Measurements from ENCODE around the gene PPM1L. TPM values are rescaled to one million over a fixed set of nuclear protein-coding genes. Genes with fewer than 3 reads are reported as not detected.

The PPM1L gene
- total RNA-seq, 1 donor from 2014 or later: 12.2 TPM

- no peak overlapping the region for H3K27ac Mint-ChIP-seq (ENCODE audit: unreplicated experiment)
- H3K4me3 Mint-ChIP-seq (ENCODE audit: unreplicated experiment): no peak overlapping the region
- peaks cover 2% of the 10 kb centered on the region for H3K4me1 Mint-ChIP-seq (ENCODE audit: unreplicated experiment)
- peaks cover 2% of the 10 kb centered on the region for H3K27me3 Mint-ChIP-seq (ENCODE audit: unreplicated experiment)
- TF ChIP-seq CTCF (IDR thresholded peaks at IDR 0.05; ENCODE audit: unreplicated experiment): no peak
- H3K36me3 Mint-ChIP-seq (ENCODE audit: low read depth, unreplicated experiment): no peaks in the 10 kb centered on the region
- DNase-seq (ENCODE audit: low spot score): no peak
- H3K9me3 Mint-ChIP-seq (ENCODE audit: unreplicated experiment): no peaks in the 10 kb centered on the region
Measured at GRCh38 chr3:160869825-160870224, 113.8 kb downstream of the PPM1L start.

- no peak overlapping the region for H3K27ac Mint-ChIP-seq (ENCODE audit: unreplicated experiment)
- H3K36me3 Mint-ChIP-seq (ENCODE audit: low read depth, unreplicated experiment): no peaks in the 10 kb centered on the region
- H3K9me3 Mint-ChIP-seq (ENCODE audit: unreplicated experiment): no peaks in the 10 kb centered on the region
- DNase-seq (ENCODE audit: low spot score): no peak
- no peak overlapping the region for H3K4me3 Mint-ChIP-seq (ENCODE audit: unreplicated experiment)
- peaks cover 2% of the 10 kb centered on the region for H3K27me3 Mint-ChIP-seq (ENCODE audit: unreplicated experiment)
- no peak for TF ChIP-seq CTCF (IDR thresholded peaks at IDR 0.05; ENCODE audit: unreplicated experiment)
- H3K4me1 Mint-ChIP-seq (ENCODE audit: unreplicated experiment): peaks cover 2% of the 10 kb centered on the region
Measured at GRCh38 chr3:160870327-160870726, 114.3 kb downstream of the PPM1L start.

GRCh38 chr3:160874736-160875135 is 118.7 kb downstream of the PPM1L start:
- no peak overlapping the region for H3K4me3 Mint-ChIP-seq (ENCODE audit: unreplicated experiment)
- H3K4me1 Mint-ChIP-seq (ENCODE audit: unreplicated experiment): no peaks in the 10 kb centered on the region
- TF ChIP-seq CTCF (IDR thresholded peaks at IDR 0.05; ENCODE audit: unreplicated experiment): no peak
- no peak overlapping the region for H3K27ac Mint-ChIP-seq (ENCODE audit: unreplicated experiment)
- H3K9me3 Mint-ChIP-seq (ENCODE audit: unreplicated experiment): no peaks in the 10 kb centered on the region
- DNase-seq (ENCODE audit: low spot score): no peak
- no peaks in the 10 kb centered on the region for H3K27me3 Mint-ChIP-seq (ENCODE audit: unreplicated experiment)
- H3K36me3 Mint-ChIP-seq (ENCODE audit: low read depth, unreplicated experiment): no peaks in the 10 kb centered on the region

GRCh38 chr3:160876643-160877042 is 120.6 kb downstream of the PPM1L start:
- TF ChIP-seq CTCF (IDR thresholded peaks at IDR 0.05; ENCODE audit: unreplicated experiment): no peak
- no peak overlapping the region for H3K27ac Mint-ChIP-seq (ENCODE audit: unreplicated experiment)
- no peaks in the 10 kb centered on the region for H3K4me1 Mint-ChIP-seq (ENCODE audit: unreplicated experiment)
- no peak overlapping the region for H3K4me3 Mint-ChIP-seq (ENCODE audit: unreplicated experiment)
- no peaks in the 10 kb centered on the region for H3K27me3 Mint-ChIP-seq (ENCODE audit: unreplicated experiment)
- DNase-seq (ENCODE audit: low spot score): no peak
- no peaks in the 10 kb centered on the region for H3K36me3 Mint-ChIP-seq (ENCODE audit: low read depth, unreplicated experiment)
- no peaks in the 10 kb centered on the region for H3K9me3 Mint-ChIP-seq (ENCODE audit: unreplicated experiment)

DNA sequence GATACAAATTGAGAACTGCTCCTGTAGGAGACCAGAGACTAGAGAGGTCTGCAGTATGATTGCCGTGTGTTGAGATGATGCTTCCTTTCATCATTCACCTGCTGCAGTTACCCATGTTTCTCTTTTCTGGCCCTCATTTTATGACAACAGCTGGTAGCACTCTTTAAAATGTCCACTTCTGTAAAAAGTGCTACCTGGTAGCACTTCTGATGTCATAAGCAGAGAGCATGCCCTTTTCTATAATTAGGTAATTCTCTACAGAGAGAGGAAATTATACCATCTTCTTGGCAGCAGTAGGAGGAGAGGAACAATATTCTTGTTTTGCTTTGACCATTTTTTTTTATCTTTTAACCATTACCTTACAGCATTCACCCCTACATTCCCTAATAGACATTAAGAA is 123.8 kb downstream of the PPM1L start:
- no peaks in the 10 kb centered on the region for H3K27me3 Mint-ChIP-seq (ENCODE audit: unreplicated experiment)
- no peak for TF ChIP-seq CTCF (IDR thresholded peaks at IDR 0.05; ENCODE audit: unreplicated experiment)
- no peak overlapping the region for H3K27ac Mint-ChIP-seq (ENCODE audit: unreplicated experiment)
- DNase-seq (ENCODE audit: low spot score): no peak
- H3K36me3 Mint-ChIP-seq (ENCODE audit: low read depth, unreplicated experiment): no peaks in the 10 kb centered on the region
- no peaks in the 10 kb centered on the region for H3K9me3 Mint-ChIP-seq (ENCODE audit: unreplicated experiment)
- H3K4me1 Mint-ChIP-seq (ENCODE audit: unreplicated experiment): no peaks in the 10 kb centered on the region
- H3K4me3 Mint-ChIP-seq (ENCODE audit: unreplicated experiment): no peak overlapping the region

Data from endothelial cell (in vitro differentiated cells).